Spleen (tissue), 7 donors: ENCODE measurements around the gene ACKR3.

Source experiments
- CTCF ChIP-seq, 11 experiments: fragments of 200-600 bp in 7 of 11; fragments of 450-650 bp in 4 of 11; sonication (generic) in 4 of 11; IDR thresholded peaks in 8 of 11; conservative IDR thresholded peaks in 3 of 11; 1 replicate in 7 of 11; 2 replicates in 4 of 11; pipeline versions ENCODE4 v1.4.0 to v1.8.0; 2016 to 2021; ENCODE audit warnings: antibody characterized with exemption in 11 of 11, inconsistent platforms in 4 of 11, mild to moderate bottlenecking in 1 of 11
- POLR2A ChIP-seq, 3 donors: fragments of 450-650 bp; IDR thresholded peaks; one replicate each; pipeline ENCODE4 v1.5.1; 2017; ENCODE audit warnings: antibody characterized with exemption in 3 of 3, mild to moderate bottlenecking in 1 of 3
- POLR2AphosphoS5 ChIP-seq, 3 donors: sonication (generic); formaldehyde crosslinking; IDR thresholded peaks; one replicate each; pipeline ENCODE4 v1.5.1; 2017; ENCODE audit warnings: antibody characterized with exemption in 3 of 3
- donor health status: DM: no; HTN: no; CAD: no; lungs with moderate emphysema.
- donor health status: DM: no; HTN: no; CAD: no.
- donor health status: DM: no; HTN: no; CAD: no.

- TF ChIP-seq CTCF (IDR thresholded peaks at IDR 0.05 in 8 of 11, conservative IDR thresholded peaks at IDR 0.05 in 3 of 11) (no peak), POLR2A (IDR thresholded peaks at IDR 0.05) (no peak), POLR2AphosphoS5 (IDR thresholded peaks at IDR 0.05) (no peak)
These were observed 29.4 kb downstream of the ACKR3 start for GRCh38 chr2:236599059-236599458.
